ENCODE data around the gene KLHL9.

GRCh38 chr9:21322911-21323461 is 12.2 kb downstream of the KLHL9 start:
- no peak for TF ChIP-seq POLR2A (IDR thresholded peaks at IDR 0.05; ENCODE audit: low read depth, low read length)
- no peak for TF ChIP-seq POLR2AphosphoS5 (IDR thresholded peaks at IDR 0.05; ENCODE audit: low read depth, low read length)
- no peak for TF ChIP-seq TAF1 (IDR thresholded peaks at IDR 0.05; ENCODE audit: low read depth, low read length)
- TF ChIP-seq PAX5 (IDR thresholded peaks at IDR 0.05; ENCODE audit: insufficient read depth, low read length, severe bottlenecking), result no peak
